Measurements from ENCODE around the gene TROAP.

The TROAP gene

GRCh38 chr12:49295082-49295936 lies 27.7 kb upstream of the TROAP start, which contains the start of gene PRPH:
Gene PRPH, plus strand, starts transcription at chr12:49295147. Its CDS starts 54 bp downstream, at chr12:49295201.
- no peak within 1 kb of the TSS for H3K27ac ChIP-seq (ENCODE audit: insufficient read depth, low read length, poor library complexity, severe bottlenecking)
- no peak for DNase-seq
- no peaks in the 10 kb centered on the region for H3K36me3 ChIP-seq (ENCODE audit: control insufficient read depth, insufficient read depth, low read length)
- peaks cover 43% of the 10 kb centered on the region for H3K27me3 ChIP-seq (replicated peaks; ENCODE audit: control insufficient read depth, insufficient read depth, low read length, poor library complexity, severe bottlenecking)
- H3K9me3 ChIP-seq (ENCODE audit: control insufficient read depth, low read length): no peaks in the 10 kb centered on the region
- H3K4me1 ChIP-seq (ENCODE audit: control insufficient read depth, insufficient read depth, low read length, poor library complexity, severe bottlenecking): peaks cover 20% of the 10 kb centered on the region
- H3K4me3 ChIP-seq (ENCODE audit: insufficient read depth, low read depth, low read length, poor library complexity, severe bottlenecking): no peak within 1 kb of the TSS

DNA sequence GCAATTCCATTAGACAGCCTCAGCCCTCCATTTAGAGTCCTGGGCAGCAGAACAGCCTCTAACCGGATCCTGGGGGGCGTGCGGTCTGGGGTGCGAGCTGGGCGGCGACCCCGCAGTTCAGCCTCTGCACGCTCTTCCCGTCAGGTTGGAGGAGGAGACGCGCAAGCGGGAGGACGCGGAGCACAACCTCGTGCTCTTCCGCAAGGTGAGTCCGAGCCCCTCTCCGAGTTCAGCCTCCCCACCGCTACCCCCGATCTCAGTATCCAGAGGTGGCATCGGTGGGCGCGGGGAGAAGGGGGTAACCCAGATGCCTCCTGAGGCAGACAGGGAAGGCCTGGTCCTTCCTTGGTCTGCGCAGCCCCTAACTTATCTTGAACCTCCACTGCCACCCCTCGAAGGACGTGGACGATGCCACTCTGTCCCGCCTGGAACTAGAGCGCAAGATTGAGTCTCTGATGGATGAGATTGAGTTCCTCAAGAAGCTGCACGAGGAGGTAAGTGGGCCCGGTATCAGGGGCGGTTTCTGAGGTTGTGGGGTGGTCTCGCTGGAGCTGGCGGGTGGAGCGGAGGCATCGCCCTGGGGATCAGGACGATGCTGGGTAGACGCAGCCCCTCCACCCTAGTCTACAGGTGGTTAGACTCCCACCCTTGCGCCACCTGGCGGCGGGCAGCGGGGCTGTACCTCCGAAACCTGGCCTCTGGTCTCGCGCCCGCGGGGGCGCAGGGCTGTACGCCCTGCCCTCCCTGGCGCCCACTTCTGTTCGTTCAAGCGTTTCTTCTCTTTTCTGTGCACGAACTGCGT lies 26.8 kb upstream of the TROAP start:
- no peaks in the 10 kb centered on the region for H3K9me3 ChIP-seq (ENCODE audit: control insufficient read depth, low read length)
- H3K4me1 ChIP-seq (ENCODE audit: control insufficient read depth, insufficient read depth, low read length, poor library complexity, severe bottlenecking): peaks cover 20% of the 10 kb centered on the region
- H3K27ac ChIP-seq (ENCODE audit: insufficient read depth, low read length, poor library complexity, severe bottlenecking): no peak overlapping the region
- no peaks in the 10 kb centered on the region for H3K36me3 ChIP-seq (ENCODE audit: control insufficient read depth, insufficient read depth, low read length)
- peak; percentile 27 to 48 (median 38) for DNase-seq
- peaks cover 43% of the 10 kb centered on the region for H3K27me3 ChIP-seq (replicated peaks; ENCODE audit: control insufficient read depth, insufficient read depth, low read length, poor library complexity, severe bottlenecking)
- H3K4me3 ChIP-seq (ENCODE audit: insufficient read depth, low read depth, low read length, poor library complexity, severe bottlenecking): peak overlapping the region; percentile 48

DNA sequence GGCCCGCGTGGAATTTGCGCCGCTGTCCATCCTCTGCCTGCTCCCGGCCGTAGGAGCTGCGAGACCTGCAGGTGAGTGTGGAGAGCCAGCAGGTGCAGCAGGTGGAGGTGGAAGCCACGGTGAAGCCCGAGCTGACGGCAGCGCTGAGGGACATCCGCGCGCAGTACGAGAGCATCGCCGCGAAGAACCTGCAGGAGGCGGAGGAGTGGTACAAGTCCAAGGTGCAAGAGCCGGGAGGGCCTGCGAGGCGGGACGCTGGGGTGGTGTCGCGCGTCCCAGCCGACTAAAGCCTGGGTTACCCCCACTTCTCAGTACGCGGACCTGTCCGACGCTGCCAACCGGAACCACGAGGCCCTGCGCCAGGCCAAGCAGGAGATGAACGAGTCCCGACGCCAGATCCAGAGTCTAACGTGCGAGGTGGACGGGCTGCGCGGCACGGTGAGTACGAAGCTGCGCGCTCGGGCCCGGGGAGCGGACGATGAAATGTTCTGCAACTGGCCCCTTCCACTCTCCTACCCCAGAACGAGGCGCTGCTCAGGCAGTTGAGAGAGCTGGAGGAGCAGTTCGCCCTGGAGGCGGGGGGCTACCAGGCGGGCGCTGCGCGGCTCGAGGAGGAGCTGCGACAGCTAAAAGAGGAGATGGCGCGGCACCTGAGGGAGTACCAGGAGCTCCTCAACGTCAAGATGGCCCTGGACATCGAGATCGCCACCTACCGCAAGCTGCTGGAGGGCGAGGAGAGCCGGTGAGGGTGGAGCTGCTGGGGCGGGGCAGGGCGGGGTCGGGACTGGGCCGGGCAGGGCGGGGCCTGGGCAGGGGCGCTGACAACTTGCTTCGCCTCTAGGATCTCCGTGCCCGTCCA lies 26.0 kb upstream of the TROAP start:
- peak in 1 of 3 donors; percentile 5 for DNase-seq
- H3K4me3 ChIP-seq (ENCODE audit: insufficient read depth, low read depth, low read length, poor library complexity, severe bottlenecking): peak overlapping the region; percentile 48
- no peak overlapping the region for H3K27ac ChIP-seq (ENCODE audit: insufficient read depth, low read length, poor library complexity, severe bottlenecking)
- no peaks in the 10 kb centered on the region for H3K9me3 ChIP-seq (ENCODE audit: control insufficient read depth, low read length)
- peaks cover 20% of the 10 kb centered on the region for H3K4me1 ChIP-seq (ENCODE audit: control insufficient read depth, insufficient read depth, low read length, poor library complexity, severe bottlenecking)
- H3K27me3 ChIP-seq (replicated peaks; ENCODE audit: control insufficient read depth, insufficient read depth, low read length, poor library complexity, severe bottlenecking): peaks cover 43% of the 10 kb centered on the region
- H3K36me3 ChIP-seq (ENCODE audit: control insufficient read depth, insufficient read depth, low read length): no peaks in the 10 kb centered on the region

DNA sequence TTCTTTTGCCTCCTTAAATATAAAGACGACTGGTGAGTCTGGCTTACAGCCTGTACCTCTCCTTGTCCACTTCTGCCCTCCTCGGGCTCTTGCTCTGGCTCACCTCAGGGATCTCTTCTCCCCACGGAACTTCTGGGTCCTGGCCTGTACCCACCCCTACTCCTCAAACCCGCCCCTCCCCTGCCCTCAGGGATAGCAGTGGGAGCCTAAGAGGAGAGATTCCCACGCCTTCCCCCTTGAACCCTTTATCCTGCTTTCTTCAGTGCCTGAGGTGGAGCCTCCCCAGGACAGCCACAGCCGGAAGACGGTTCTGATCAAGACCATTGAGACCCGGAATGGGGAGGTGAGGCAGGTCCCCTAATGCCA lies 25.4 kb upstream of the TROAP start:
- H3K27me3 ChIP-seq (replicated peaks; ENCODE audit: control insufficient read depth, insufficient read depth, low read length, poor library complexity, severe bottlenecking): peaks cover 43% of the 10 kb centered on the region

GRCh38 chr12:49298160-49298559 lies 24.9 kb upstream of the TROAP start:
- DNase-seq: no peak
- Histone ChIP-seq H3K9me3 (ENCODE audit: control insufficient read depth, low read length) (no peaks in the 10 kb centered on the region), H3K4me1 (ENCODE audit: control insufficient read depth, insufficient read depth, low read length, poor library complexity, severe bottlenecking) (peaks cover 20% of the 10 kb centered on the region), H3K27me3 (replicated peaks; ENCODE audit: control insufficient read depth, insufficient read depth, low read length, poor library complexity, severe bottlenecking) (peaks cover 43% of the 10 kb centered on the region), H3K36me3 (ENCODE audit: control insufficient read depth, insufficient read depth, low read length) (no peaks in the 10 kb centered on the region), H3K27ac (ENCODE audit: insufficient read depth, low read length, poor library complexity, severe bottlenecking) (no peak overlapping the region), H3K4me3 (ENCODE audit: insufficient read depth, low read depth, low read length, poor library complexity, severe bottlenecking) (no peak overlapping the region)

More for the DNA sequence above, 25.4 kb upstream of the TROAP start:
- Histone ChIP-seq H3K4me3 (ENCODE audit: insufficient read depth, low read depth, low read length, poor library complexity, severe bottlenecking) (no peak overlapping the region), H3K27ac (ENCODE audit: insufficient read depth, low read length, poor library complexity, severe bottlenecking) (no peak overlapping the region), H3K4me1 (ENCODE audit: control insufficient read depth, insufficient read depth, low read length, poor library complexity, severe bottlenecking) (peaks cover 20% of the 10 kb centered on the region), H3K9me3 (ENCODE audit: control insufficient read depth, low read length) (no peaks in the 10 kb centered on the region), H3K36me3 (ENCODE audit: control insufficient read depth, insufficient read depth, low read length) (no peaks in the 10 kb centered on the region)
- no peak for DNase-seq

GRCh38 chr12:49301760-49302159 lies 21.3 kb upstream of the TROAP start:
- no peaks in the 10 kb centered on the region for H3K9me3 ChIP-seq (ENCODE audit: control insufficient read depth, low read length)
- H3K27ac ChIP-seq (ENCODE audit: insufficient read depth, low read length, poor library complexity, severe bottlenecking): no peak overlapping the region
- peaks cover 20% of the 10 kb centered on the region for H3K27me3 ChIP-seq (replicated peaks; ENCODE audit: control insufficient read depth, insufficient read depth, low read length, poor library complexity, severe bottlenecking)
- DNase-seq: no peak
- H3K36me3 ChIP-seq (ENCODE audit: control insufficient read depth, insufficient read depth, low read length): no peaks in the 10 kb centered on the region
- H3K4me1 ChIP-seq (ENCODE audit: control insufficient read depth, insufficient read depth, low read length, poor library complexity, severe bottlenecking): peaks cover 7% of the 10 kb centered on the region
- H3K4me3 ChIP-seq (ENCODE audit: insufficient read depth, low read depth, low read length, poor library complexity, severe bottlenecking): no peak overlapping the region

DNA sequence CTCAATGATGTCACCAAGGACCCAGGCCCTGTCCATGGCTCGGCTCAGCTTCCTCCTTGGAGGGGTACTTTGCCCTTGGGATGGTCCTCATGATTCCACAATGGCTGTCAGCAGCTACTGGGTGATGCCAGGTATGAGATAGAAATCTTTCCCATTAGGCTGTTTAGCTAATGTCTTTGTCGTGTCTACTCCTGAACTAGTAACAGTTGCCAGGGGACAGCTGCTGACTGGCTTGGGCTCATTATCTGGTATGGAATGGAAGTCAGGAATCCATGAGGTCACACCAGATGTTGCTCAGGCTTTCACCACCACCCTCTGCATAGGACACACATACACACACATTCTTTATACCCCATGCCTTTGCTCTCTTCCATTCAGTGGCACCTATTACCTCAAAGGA lies 18.9 kb upstream of the TROAP start:
- Histone ChIP-seq H3K27ac (ENCODE audit: insufficient read depth, low read length, poor library complexity, severe bottlenecking) (no peak overlapping the region), H3K4me1 (ENCODE audit: control insufficient read depth, insufficient read depth, low read length, poor library complexity, severe bottlenecking) (no peaks in the 10 kb centered on the region), H3K4me3 (ENCODE audit: insufficient read depth, low read depth, low read length, poor library complexity, severe bottlenecking) (no peak overlapping the region), H3K27me3 (replicated peaks; ENCODE audit: control insufficient read depth, insufficient read depth, low read length, poor library complexity, severe bottlenecking) (no peaks in the 10 kb centered on the region), H3K9me3 (ENCODE audit: control insufficient read depth, low read length) (no peaks in the 10 kb centered on the region), H3K36me3 (ENCODE audit: control insufficient read depth, insufficient read depth, low read length) (no peaks in the 10 kb centered on the region)
- no peak for DNase-seq

DNA sequence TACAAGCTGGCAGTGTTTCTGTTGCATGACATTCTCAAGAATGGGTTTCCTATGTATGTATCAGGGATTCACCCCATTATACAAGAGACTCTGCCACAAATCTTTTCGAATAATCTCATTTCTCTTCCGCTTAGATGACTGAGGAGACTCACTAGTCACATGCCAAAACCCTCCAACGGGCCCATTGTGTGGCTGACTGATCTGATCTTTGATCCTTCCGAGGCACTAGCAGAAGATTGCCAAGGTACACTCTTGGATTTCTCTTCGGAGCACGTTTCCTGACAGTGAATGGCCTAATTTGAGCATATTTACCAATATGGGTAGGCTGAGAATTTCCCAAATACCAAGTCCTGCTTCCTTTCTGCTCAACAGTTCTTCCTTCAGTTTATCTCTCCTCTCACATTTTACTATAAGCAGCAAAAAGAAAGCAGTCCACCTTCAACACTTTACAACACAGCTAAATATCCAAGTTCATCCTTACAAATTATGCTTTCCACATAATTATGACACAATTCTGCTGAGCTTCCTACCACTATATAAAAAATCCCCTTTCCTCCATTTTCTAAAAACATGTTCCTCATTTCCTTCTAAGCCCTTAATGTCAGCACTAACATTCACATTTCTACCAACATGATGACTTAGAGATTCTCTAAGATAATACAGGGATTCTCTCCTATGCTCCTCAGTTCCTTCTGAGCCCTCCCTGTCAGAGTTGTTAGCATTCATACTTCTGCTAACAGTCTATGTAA lies 17.1 kb upstream of the TROAP start:
- no peak for DNase-seq
- H3K36me3 ChIP-seq (ENCODE audit: control insufficient read depth, insufficient read depth, low read length): no peaks in the 10 kb centered on the region
- H3K27ac ChIP-seq (ENCODE audit: insufficient read depth, low read length, poor library complexity, severe bottlenecking): no peak overlapping the region
- H3K27me3 ChIP-seq (replicated peaks; ENCODE audit: control insufficient read depth, insufficient read depth, low read length, poor library complexity, severe bottlenecking): no peaks in the 10 kb centered on the region
- no peaks in the 10 kb centered on the region for H3K4me1 ChIP-seq (ENCODE audit: control insufficient read depth, insufficient read depth, low read length, poor library complexity, severe bottlenecking)
- H3K9me3 ChIP-seq (ENCODE audit: control insufficient read depth, low read length): no peaks in the 10 kb centered on the region
- no peak overlapping the region for H3K4me3 ChIP-seq (ENCODE audit: insufficient read depth, low read depth, low read length, poor library complexity, severe bottlenecking)

DNA sequence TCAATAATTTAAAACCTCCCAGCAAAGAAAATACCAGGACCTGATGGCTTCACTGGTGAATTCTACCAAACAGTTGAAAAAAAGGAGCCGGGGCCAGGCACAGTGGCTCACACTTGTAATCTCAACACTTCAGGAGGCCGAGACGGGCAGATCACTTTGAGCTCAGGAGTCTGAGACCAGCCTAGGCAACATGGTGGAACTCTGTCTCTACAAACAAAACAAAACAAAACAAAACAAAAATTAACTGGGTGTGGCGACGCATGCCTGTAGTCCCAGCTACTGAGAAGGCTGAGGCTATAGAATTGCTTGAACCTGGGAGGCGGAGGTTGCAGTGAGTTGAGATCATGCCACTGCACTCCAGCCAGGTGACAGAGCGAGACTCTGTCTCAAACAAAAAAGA lies 13.7 kb upstream of the TROAP start:
- Histone ChIP-seq H3K36me3 (ENCODE audit: control insufficient read depth, insufficient read depth, low read length) (no peaks in the 10 kb centered on the region), H3K27me3 (replicated peaks; ENCODE audit: control insufficient read depth, insufficient read depth, low read length, poor library complexity, severe bottlenecking) (no peaks in the 10 kb centered on the region), H3K9me3 (ENCODE audit: control insufficient read depth, low read length) (no peaks in the 10 kb centered on the region), H3K27ac (ENCODE audit: insufficient read depth, low read length, poor library complexity, severe bottlenecking) (no peak overlapping the region), H3K4me1 (ENCODE audit: control insufficient read depth, insufficient read depth, low read length, poor library complexity, severe bottlenecking) (no peaks in the 10 kb centered on the region), H3K4me3 (ENCODE audit: insufficient read depth, low read depth, low read length, poor library complexity, severe bottlenecking) (no peak overlapping the region)
- DNase-seq: no peak
